Activated naive CD8-positive, alpha-beta T cell treated with anti-CD3 and anti-CD28 coated beads, Interleukin-2, amount 10 ng/mL, durations not matched to agents 7 days and 5 days (primary cell): ENCODE results near the gene CHN2. TPM values are rescaled to one million over a fixed set of nuclear protein-coding genes. Genes with fewer than 3 reads are reported as not detected.

Experiments used
- ATAC-seq: fragments of 150-1000 bp; cut with Tn5 transposase; one replicate; pipeline ENCODE4 v1.10.0; 2021; ENCODE audit warnings: low read depth, moderate library complexity
- POLR2A ChIA-PET: fragments of 350-600 bp; sonication (Branson Sonifier 250); formaldehyde crosslinking; loops from one replicate; lab custom pipeline; 2021; ENCODE audit warnings: antibody characterized with exemption; lab: Charles Lee
- DNase-seq: peaks from one replicate; pipeline ENCODE4 v3.0.0; 2021
- H3K27ac Mint-ChIP-seq: one replicate; pipeline ENCODE4 v1.8.0; 2022; ENCODE audit warnings: mild to moderate bottlenecking, mixed read lengths
- H3K27me3 Mint-ChIP-seq: one replicate; pipeline ENCODE4 v1.8.0; 2022; ENCODE audit warnings: mild to moderate bottlenecking, moderate library complexity, mixed read lengths
- H3K36me3 Mint-ChIP-seq: one replicate; pipeline ENCODE4 v1.8.0; 2021; ENCODE audit warnings: mild to moderate bottlenecking, mixed read lengths
- H3K4me1 Mint-ChIP-seq: one replicate; pipeline ENCODE4 v1.8.0; 2021; ENCODE audit warnings: mixed read lengths
- H3K4me3 Mint-ChIP-seq: one replicate; pipeline ENCODE4 v1.8.0; 2022; ENCODE audit warnings: mild to moderate bottlenecking, moderate library complexity, mixed read lengths
- H3K9me3 Mint-ChIP-seq: one replicate; pipeline ENCODE4 v1.8.0; 2021; ENCODE audit warnings: mixed read lengths
- total RNA-seq, 2 experiments: library from RNA; stranded (reverse); gene quantifications; one replicate each; pipeline ENCODE4 v1.2.3, GENCODE V29; 2021

The CHN2 gene
- total RNA-seq, 2 experiments from 2014 or later = 6.5 to 7.2 TPM

DNA sequence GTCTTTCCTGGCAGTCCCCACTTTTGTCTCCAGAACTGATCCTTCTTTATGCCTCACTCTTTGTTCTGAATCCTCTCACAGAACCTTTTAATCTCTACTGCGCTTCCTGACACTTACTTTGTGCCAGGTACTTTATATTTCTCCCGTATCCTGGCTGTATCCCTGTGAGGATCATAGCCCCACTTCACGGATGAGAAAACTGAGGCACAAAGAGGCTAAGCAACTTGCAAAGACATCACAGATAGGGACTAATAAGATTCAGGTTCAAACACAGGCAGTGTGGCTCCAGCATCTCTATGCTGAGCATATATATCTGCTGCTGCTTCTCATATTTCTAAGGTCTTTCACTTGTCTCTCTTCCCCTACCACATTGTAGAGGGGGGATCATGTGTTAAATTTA is 116.7 kb downstream of the CHN2 start:
- H3K27ac Mint-ChIP-seq = no peak overlapping the region
- POLR2A ChIA-PET = no interaction called here
- ATAC-seq = no peak
- peaks cover 2% of the 10 kb centered on the region for H3K36me3 Mint-ChIP-seq
- DNase-seq = no peak
- peaks cover 20% of the 10 kb centered on the region for H3K27me3 Mint-ChIP-seq
- no peaks in the 10 kb centered on the region for H3K4me1 Mint-ChIP-seq
- H3K9me3 Mint-ChIP-seq = peaks cover 1% of the 10 kb centered on the region
- H3K4me3 Mint-ChIP-seq = no peak overlapping the region

DNA sequence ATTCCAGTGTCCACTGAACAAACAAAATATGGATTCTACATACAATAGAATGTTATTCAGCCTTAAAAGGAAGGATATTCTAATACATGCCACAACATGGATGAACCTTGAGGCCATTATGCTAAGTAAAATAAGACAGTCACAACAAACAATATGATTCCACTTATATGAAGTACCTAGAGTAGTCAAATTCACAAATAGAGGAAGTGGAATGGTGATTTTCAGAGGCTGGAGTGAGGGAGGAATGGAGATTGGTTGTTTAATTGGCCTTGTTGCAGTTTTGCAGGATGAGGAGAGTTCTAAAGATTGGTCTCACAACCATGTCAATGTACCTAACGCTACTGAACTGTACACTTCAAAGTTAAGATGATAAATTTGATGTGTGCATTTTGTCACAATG is 119.6 kb downstream of the CHN2 start:
- Mint-ChIP-seq H3K27ac (no peak overlapping the region), H3K9me3 (peaks cover 1% of the 10 kb centered on the region), H3K36me3 (peaks cover 2% of the 10 kb centered on the region), H3K27me3 (peaks cover 22% of the 10 kb centered on the region), H3K4me3 (no peak overlapping the region), H3K4me1 (no peaks in the 10 kb centered on the region)
- no peak for ATAC-seq
- POLR2A ChIA-PET = no interaction called here
- no peak for DNase-seq

DNA sequence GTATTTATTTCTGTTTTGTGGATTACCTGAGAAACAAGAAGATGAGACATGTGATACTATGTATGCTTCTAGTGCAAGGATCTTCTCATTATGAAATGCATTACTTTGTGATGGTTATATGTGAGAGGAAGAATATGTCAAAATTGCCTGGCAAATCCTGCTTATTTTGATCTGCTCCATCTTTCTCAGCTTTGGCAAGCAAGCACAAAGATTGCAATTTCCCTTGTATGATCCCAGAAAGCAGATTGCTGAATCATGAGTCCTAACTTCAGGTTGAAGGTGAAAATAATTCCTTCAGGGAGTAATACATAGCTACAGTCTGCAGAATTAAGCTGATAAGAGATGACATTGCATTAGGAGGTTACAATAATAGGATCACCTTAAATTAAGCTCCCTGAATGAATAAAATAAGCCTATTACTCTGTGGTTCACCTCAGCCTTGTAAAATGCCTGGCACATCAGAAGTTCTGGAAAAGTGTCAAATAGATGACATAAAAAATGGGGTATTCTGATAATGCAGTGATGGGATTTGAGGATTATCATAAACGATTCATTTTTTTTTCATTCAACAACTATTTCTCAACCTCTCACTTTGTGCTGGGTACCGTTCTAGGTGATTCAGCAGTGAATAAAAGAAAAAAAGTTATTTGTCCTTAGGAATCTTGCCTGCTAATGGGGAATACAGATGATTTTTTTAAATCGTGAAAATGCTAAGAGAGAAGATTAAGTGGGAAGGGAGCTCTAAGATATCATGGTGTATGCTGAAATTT is 120.7 kb downstream of the CHN2 start:
- Mint-ChIP-seq H3K4me3 (no peak overlapping the region), H3K36me3 (peaks cover 2% of the 10 kb centered on the region), H3K9me3 (no peaks in the 10 kb centered on the region), H3K27me3 (peaks cover 22% of the 10 kb centered on the region), H3K27ac (no peak overlapping the region), H3K4me1 (no peaks in the 10 kb centered on the region)
- POLR2A ChIA-PET = no interaction called here
- DNase-seq (no peak), ATAC-seq (no peak)

DNA sequence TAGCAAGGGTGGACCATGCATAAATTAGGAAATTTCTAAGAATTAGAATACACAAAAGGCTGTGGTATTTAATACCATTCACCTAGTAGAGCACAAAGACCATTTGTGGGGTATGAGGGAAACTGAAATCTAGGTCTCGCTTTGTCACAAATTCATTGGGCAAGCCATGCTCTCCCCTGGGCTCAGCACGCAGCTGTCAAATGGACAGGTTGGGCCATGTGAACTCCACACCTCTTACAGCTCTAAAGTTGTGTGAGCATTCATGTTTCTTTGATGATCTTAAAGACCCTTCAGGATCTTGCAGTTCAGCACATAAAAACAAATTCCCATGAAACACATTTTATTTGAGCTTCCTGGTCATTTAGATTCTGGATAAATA is 121.3 kb downstream of the CHN2 start:
- Mint-ChIP-seq H3K4me1 (no peaks in the 10 kb centered on the region), H3K4me3 (no peak overlapping the region), H3K27me3 (peaks cover 22% of the 10 kb centered on the region), H3K27ac (no peak overlapping the region), H3K36me3 (peaks cover 2% of the 10 kb centered on the region), H3K9me3 (no peaks in the 10 kb centered on the region)
- ATAC-seq (no peak), DNase-seq (no peak)
- POLR2A ChIA-PET = no interaction called here

DNA sequence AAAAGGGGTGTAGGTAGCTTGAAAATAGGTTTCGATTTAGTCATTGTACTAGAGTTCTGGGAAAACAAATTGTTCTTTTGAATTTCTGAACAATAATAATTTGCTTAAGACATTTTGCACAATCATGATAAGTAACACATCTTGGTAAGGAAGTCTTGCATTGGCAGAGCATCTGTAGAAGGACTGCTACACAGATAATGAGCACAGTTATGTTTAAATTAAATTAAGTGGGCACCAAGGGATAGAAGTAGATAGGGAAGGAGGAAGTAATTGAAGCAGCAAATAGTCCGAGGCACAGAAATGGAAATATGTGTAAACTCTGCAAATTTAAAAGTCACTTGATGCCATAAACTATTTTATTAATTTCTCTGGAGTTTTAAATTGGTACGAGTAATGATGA is 122.4 kb downstream of the CHN2 start:
- Mint-ChIP-seq H3K4me1 (no peaks in the 10 kb centered on the region), H3K27me3 (peaks cover 21% of the 10 kb centered on the region), H3K4me3 (no peak overlapping the region), H3K27ac (no peak overlapping the region), H3K9me3 (no peaks in the 10 kb centered on the region), H3K36me3 (peaks cover 2% of the 10 kb centered on the region)
- POLR2A ChIA-PET = no interaction called here
- DNase-seq (no peak), ATAC-seq (no peak)

DNA sequence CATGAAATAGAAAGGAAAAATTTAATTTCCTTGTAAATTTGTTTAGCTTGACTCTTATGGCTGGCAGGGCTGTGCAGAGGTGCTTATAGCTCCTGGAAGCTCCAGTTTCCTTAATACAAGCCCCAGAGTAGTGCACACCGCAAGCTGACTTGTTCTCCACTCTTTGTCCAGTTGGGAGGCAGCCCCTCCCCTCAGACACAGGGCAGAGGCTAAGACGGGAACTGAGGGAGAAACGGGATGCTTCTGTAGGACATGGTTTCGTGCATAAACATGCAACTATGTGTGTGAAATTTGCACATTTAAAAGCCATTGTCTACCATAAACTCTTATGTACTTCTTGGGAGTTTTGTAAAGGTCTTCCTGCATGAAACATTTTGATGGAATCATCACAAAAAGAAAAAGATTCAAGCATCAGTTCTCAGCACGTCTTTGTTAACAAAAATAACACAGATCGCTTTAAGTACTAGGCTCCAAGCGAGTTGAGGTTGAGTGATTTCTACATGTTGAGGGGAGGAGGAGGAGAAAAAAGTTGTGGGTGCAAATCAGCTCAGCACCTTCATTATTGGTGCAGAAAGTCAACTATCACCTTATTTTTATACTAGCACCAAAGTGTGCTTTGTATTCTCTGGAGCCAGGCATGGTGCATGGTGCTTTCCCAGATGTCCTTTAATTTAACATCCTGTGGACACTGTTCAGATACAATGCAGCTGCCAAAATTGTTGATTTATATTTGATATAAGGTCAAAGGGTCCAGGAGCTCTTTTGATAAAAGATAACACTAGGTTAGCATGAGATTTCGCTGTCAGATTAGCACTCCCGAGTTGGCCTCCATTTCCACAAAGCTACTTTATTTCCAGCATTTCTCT is 124.5 kb downstream of the CHN2 start:
- H3K36me3 Mint-ChIP-seq = peaks cover 1% of the 10 kb centered on the region
- no peak for DNase-seq
- no peak for ATAC-seq
- no peaks in the 10 kb centered on the region for H3K9me3 Mint-ChIP-seq
- no peak overlapping the region for H3K27ac Mint-ChIP-seq
- POLR2A ChIA-PET = no interaction called here
- peaks cover 14% of the 10 kb centered on the region for H3K27me3 Mint-ChIP-seq
- no peaks in the 10 kb centered on the region for H3K4me1 Mint-ChIP-seq
- no peak overlapping the region for H3K4me3 Mint-ChIP-seq

DNA sequence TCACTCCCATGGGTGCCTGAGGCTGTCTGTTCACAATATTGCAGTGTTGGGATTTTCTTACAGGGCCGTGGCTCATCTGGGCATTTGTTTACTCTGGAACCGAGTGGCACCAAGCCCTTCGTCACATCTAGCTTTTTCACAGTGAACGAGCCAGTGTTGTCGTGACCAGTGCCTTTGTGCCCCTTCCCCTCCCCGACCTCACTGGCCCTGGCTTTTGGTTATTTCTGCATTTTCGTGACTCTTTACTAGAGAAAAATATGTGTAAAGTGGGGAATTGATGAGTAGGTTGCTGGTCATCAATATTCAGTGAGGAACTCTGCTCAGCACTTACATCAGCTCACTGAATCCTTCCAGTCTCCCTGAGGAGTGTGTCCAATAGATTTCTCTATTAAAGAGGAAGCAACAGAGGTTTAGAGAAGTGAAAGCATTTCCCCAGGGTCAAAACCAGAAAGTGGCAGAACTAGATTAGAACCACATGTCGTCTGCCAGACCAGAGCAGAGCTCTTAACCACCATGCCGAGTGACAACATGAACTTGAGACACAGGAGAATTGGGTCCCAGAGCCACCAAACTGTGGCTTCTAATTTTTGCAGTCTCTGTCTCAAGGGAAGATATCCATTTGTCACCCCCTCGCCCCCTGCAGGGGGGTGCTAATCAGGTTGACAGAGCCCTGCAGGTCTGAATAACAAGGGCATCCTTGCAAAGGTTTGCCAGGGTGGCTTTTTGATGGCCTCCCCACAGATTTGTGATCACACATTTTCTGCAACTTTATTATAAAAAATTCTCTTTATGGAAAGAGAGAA is 125.3 kb downstream of the CHN2 start:
- no peak overlapping the region for H3K4me3 Mint-ChIP-seq
- ATAC-seq (no peak), DNase-seq (no peak)
- no peaks in the 10 kb centered on the region for H3K4me1 Mint-ChIP-seq
- H3K27ac Mint-ChIP-seq = no peak overlapping the region
- no peaks in the 10 kb centered on the region for H3K9me3 Mint-ChIP-seq
- no peaks in the 10 kb centered on the region for H3K36me3 Mint-ChIP-seq
- H3K27me3 Mint-ChIP-seq = peaks cover 10% of the 10 kb centered on the region
- POLR2A ChIA-PET = no interaction called here

DNA sequence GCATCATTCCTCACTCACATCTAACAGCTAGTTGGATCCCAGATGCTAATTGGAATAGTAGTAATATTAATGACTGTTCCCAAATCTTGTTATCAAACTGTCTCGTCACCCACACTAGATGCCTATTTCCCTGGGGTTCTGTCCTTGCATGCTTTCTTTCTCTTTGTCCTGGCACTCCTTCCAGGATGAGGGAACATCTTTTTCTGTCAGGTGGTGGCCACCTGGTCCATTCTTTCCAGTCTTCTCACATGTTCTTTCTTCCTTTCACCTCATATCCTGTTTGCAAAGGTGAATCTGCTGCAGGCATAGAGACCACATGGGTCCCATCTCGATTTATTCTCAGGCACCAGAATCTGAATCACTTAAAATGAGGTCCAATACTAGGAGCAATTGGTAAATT is 126.0 kb downstream of the CHN2 start:
- ATAC-seq = no peak
- no peak for DNase-seq
- POLR2A ChIA-PET = no interaction called here
- no peaks in the 10 kb centered on the region for H3K9me3 Mint-ChIP-seq
- H3K36me3 Mint-ChIP-seq = no peaks in the 10 kb centered on the region
- no peak overlapping the region for H3K27ac Mint-ChIP-seq
- H3K4me3 Mint-ChIP-seq = no peak overlapping the region
- H3K27me3 Mint-ChIP-seq = peaks cover 7% of the 10 kb centered on the region
- H3K4me1 Mint-ChIP-seq = no peaks in the 10 kb centered on the region

DNA sequence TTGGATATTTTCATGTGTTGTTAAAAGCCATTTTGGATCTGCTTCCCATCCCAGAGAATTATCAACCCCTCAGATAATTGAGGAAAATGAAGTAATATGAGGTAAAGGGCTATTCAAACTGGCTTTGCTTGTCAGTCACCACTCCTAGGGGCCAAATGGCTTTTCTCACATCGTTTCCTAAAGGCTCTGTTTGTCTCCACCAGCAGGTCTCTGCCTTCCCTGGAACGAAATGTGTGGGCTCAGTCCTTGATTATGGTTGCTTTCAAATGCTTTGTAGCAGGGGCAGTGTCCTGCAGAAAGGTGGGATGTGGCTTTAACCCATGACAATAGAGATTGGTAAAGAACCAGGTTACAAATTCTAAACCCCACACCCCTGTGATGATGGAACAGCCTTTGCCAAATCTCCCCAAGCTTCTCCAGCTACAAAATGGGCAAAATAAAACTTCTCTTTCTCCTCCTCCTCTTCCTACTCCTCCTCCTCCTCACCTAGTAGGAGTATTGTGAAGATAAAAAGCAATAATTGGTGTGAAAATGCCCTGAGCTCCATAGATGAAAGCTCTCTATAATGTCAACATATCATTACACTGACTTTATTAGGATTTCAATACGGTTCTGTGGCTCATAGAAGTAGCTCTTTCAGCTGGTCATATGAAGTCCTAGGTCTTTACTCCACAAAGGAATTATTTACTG is 127.6 kb downstream of the CHN2 start:
- POLR2A ChIA-PET = interaction anchor here (0.6 kb wide), 1 partner anchor 15 kb away, joined by 3 read pairs; no protein-coding TSS in a partner anchor
- Mint-ChIP-seq H3K9me3 (no peaks in the 10 kb centered on the region), H3K4me3 (no peak overlapping the region), H3K4me1 (no peaks in the 10 kb centered on the region), H3K27me3 (peaks cover 2% of the 10 kb centered on the region), H3K27ac (no peak overlapping the region), H3K36me3 (no peaks in the 10 kb centered on the region)
- ATAC-seq (no peak), DNase-seq (no peak)

DNA sequence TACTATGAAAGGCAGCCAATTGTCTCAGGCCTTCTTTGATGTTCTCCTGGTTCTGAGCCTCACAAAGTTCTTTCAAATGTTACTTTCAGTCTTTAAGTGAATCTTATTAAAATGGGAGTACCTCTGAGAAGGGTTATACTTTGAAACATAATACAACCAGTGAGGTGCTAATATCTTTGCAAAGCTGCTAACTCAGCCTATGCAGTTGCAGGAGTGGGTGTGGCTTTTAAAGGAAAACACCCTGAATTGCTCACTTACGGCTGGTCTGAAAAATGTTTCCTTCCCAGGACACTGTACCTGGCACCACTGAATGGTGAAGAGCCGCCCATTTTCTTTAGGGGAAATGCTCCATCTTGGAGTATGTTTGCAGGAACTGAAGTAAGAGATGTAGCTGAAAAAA is 130.9 kb downstream of the CHN2 start:
- no peak for ATAC-seq
- no peaks in the 10 kb centered on the region for H3K9me3 Mint-ChIP-seq

DNA sequence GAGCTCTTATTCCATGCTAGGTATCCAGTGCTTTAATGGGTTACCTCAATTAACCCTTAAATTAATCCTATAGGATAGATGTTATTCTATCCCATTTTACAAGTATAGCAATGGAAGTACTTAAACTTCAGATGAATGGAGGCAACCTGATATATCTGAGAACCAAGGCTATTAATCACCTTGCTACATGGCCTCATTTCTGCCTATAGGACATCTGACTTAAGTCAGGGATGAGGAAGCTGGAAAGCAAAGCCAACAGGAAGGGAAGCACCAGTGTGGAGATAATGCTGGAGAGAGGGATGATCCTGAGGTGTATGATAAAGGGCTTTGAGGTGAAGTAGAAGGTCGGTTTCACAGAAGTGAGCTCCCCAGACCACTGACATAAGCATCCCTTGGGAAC is 132.3 kb downstream of the CHN2 start:
- Mint-ChIP-seq H3K27ac (no peak overlapping the region), H3K36me3 (no peaks in the 10 kb centered on the region), H3K4me1 (no peaks in the 10 kb centered on the region), H3K27me3 (no peaks in the 10 kb centered on the region), H3K4me3 (no peak overlapping the region), H3K9me3 (no peaks in the 10 kb centered on the region)
- DNase-seq (no peak), ATAC-seq (no peak)
- POLR2A ChIA-PET = no interaction called here

More for the DNA sequence above, 130.9 kb downstream of the CHN2 start:
- Mint-ChIP-seq H3K4me1 (no peaks in the 10 kb centered on the region), H3K27me3 (no peaks in the 10 kb centered on the region), H3K36me3 (no peaks in the 10 kb centered on the region), H3K27ac (no peak overlapping the region), H3K4me3 (no peak overlapping the region)
- POLR2A ChIA-PET = no interaction called here
- DNase-seq = no peak

DNA sequence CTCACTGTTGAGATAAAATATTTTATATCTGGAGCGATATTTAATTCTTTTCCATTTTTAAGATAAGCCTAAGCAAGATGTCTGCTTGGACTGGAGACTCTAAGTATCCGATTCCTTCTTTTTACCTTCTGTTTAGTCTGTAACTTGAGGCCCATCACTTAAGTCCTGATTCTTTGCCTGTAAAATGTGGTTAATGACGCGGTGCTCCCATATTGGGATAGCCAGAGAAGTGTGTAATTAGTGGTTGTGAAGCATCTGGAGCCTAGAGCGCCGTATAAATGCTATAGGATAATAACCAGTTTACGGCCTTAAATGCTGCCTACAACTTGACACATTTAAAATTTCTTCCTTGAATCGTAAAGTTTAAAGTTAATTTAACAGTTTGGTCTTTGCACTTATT is 132.9 kb downstream of the CHN2 start:
- Mint-ChIP-seq H3K4me3 (no peak overlapping the region), H3K36me3 (no peaks in the 10 kb centered on the region), H3K9me3 (no peaks in the 10 kb centered on the region), H3K4me1 (no peaks in the 10 kb centered on the region), H3K27ac (no peak overlapping the region), H3K27me3 (no peaks in the 10 kb centered on the region)
- POLR2A ChIA-PET = no interaction called here
- ATAC-seq = no peak
- DNase-seq = no peak

DNA sequence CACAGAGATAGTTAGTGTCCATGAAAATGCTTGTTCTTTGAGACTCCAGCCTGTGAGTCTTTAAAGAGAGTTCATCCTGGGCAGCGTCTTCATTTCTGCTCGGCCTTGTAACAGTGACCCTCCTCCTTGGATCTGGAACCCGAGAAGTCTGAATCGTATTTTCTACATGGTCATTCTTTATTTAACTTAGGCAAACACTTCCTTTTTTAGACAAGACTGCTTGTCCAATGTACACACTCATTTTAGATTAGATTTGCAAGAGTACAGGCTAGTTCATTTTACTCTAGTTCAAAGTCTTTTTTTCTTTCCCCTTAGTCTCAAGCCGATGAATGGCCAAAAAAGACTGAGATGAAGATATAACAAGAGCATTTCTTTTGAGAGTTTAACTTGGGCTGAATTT is 133.5 kb downstream of the CHN2 start:
- no peaks in the 10 kb centered on the region for H3K9me3 Mint-ChIP-seq
- no peaks in the 10 kb centered on the region for H3K4me1 Mint-ChIP-seq
- H3K4me3 Mint-ChIP-seq = no peak overlapping the region
- H3K36me3 Mint-ChIP-seq = no peaks in the 10 kb centered on the region
- no peak for DNase-seq
- POLR2A ChIA-PET = no interaction called here
- no peaks in the 10 kb centered on the region for H3K27me3 Mint-ChIP-seq
- H3K27ac Mint-ChIP-seq = no peak overlapping the region
- no peak for ATAC-seq
